Ovary (tissue), 9 donors: Measurements from ENCODE around the gene CYTIP. TPM values are rescaled to one million over a fixed set of nuclear protein-coding genes. Genes with fewer than 3 reads are reported as not detected.
"Not testable (repeated sequence)": the region's sequence is repeated elsewhere in the genome, so short reads cannot be mapped to it uniquely, and the experiment has no call there.

Experiments
- DNase-seq, 5 donors: peaks; one replicate each; pipeline ENCODE4 v3.0.0-alpha.2; 2019 to 2020
- H3K27ac ChIP-seq, 2 donors: fragments of 200-600 bp; one replicate each; pipeline versions ENCODE4 v1.5.1 to v1.8.0; 2019 to 2022
- H3K27me3 ChIP-seq: fragments of 200-600 bp; one replicate; pipeline ENCODE4 v1.8.0; 2022
- H3K36me3 ChIP-seq: fragments of 200-600 bp; sonication (generic); one replicate; pipeline ENCODE4 v1.5.1; 2019
- H3K4me1 ChIP-seq: one replicate; pipeline ENCODE4 v1.8.1; 2013; ENCODE audit warnings: mild to moderate bottlenecking, moderate library complexity; ENCODE audit not compliant: insufficient read depth
- H3K4me3 ChIP-seq: fragments of 200-600 bp; sonication (generic); one replicate; pipeline ENCODE4 v1.5.1; 2017
- H3K9me3 ChIP-seq, 2 donors: fragments of 200-600 bp in 1 of 2; sonication (generic) in 1 of 2; one replicate each; pipeline versions ENCODE4 v1.5.1 to v1.8.1; 2013 to 2019; ENCODE audit warnings: mild to moderate bottlenecking in 1 of 2, moderate library complexity in 1 of 2
- CTCF ChIP-seq, 3 donors: fragments of 450-650 bp in 2 of 3; fragments of 200-600 bp in 1 of 3; IDR thresholded peaks; one replicate each; pipeline versions ENCODE4 v1.5.1 to v1.8.0; 2016 to 2022; ENCODE audit warnings: antibody characterized with exemption in 3 of 3, mild to moderate bottlenecking in 1 of 3
- EP300 ChIP-seq: sonication (generic); formaldehyde crosslinking; IDR thresholded peaks from one replicate; pipeline ENCODE4 v1.6.1; 2017; ENCODE audit warnings: antibody characterized with exemption
- POLR2A ChIP-seq: fragments of 450-650 bp; IDR thresholded peaks from one replicate; pipeline ENCODE4 v1.6.1; 2017; ENCODE audit warnings: antibody characterized with exemption, mild to moderate bottlenecking, moderate library complexity
- WGBS, 3 donors: extraction: QIAGEN DNeasy Blood & Tissue Kit in 1 of 3; methylation state at CpG; one replicate each; pipeline versions ENCODE4 v1.1.5 to v1.1.7; 2013 to 2017; 5-methylcytosine and 5-hydroxymethylcytosine counted together
- intact Hi-C, 4 donors: fragments of 100-400 bp; cut with DNase I; formaldehyde crosslinking; loops; one replicate each; pipeline versions ENCODE4 v1.11.0 to v1.15.1; 2022 to 2023
- polyA plus RNA-seq, 2 donors: library from polyadenylated mRNA; stranded (reverse); fragments of 200-250 nt in 1 of 2; fragments of 350-450 nt in 1 of 2; fragmentation: Illumina TruSeq in 1 of 2; extraction: RNeasy Lipid Tissue Mini Kit (QIAGEN cat#74804) in 1 of 2; gene quantifications; one replicate each; pipeline ENCODE4 v1.2.3, GENCODE V29; 2013 to 2014
- total RNA-seq, 7 donors: library from RNA; depleted of rRNA in 2 of 7; stranded (reverse); fragments of >200 nt in 2 of 7; fragmentation: NEBNext Ultra II Directional in 3 of 7; extraction: Animal tissue kit (Norgen Biotek cat#: 25700) in 3 of 7; gene quantifications; one replicate each; pipeline versions ENCODE4 v1.1.0 to v1.2.4, GENCODE V29; 2016 to 2023
- donor health status: DM: no; HTN: no; CAD: no; lungs with moderate emphysema.
- donor health status: DM: no; HTN: no; CAD: no.
- donor health status: Bipolar disorder and iron deficiency.
- donor health status: DM: yes; HTN: yes; CAD: no.
- donor health status: DM: no; HTN: no; CAD: no.
- donor health status: DM: yes; HTN: yes; CAD: no.

The CYTIP gene
- total and polyA plus RNA-seq, 9 donors, result 0.66 to 6.1 (median 2.7) TPM

DNA sequence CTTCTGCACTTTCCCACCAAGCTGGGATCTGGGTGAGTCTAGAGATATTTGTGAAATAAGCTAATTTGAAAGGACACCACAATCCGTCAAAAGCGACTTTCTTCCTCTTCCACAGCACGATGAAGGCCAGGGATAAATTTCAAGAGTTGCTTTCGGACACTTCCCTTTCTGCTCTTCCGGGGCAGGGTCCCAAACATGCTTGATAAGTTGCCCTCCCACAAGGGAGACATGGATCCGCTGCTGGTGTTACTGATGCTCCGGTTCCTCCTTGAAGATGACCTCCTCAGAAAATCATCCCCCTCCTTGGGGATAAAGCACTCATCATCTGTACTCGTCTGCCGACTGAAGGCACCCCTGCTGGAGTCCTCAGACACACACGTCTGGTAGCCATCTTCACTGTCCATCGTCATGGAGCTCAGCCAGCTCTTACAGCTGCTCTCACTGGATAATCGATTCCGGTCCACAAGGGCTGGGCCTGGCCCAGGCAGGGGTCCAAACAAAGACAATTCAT, 28.2 kb downstream of the CYTIP start:
- Histone ChIP-seq H3K27ac (no peak overlapping the region), H3K4me3 (no peak overlapping the region), H3K36me3 (no peaks in the 10 kb centered on the region), H3K27me3 (no peaks in the 10 kb centered on the region), H3K9me3 (no peaks in the 10 kb centered on the region), H3K4me1 (no peaks in the 10 kb centered on the region)
- DNase-seq, result no peak
- TF ChIP-seq CTCF (IDR thresholded peaks at IDR 0.05), result no peak
- no peak for TF ChIP-seq EP300
- TF ChIP-seq POLR2A, result no peak
- intact Hi-C loops, result no loop called here
- 77 to 83% (median 80%) methylated on average over 13 of the region's 13 CpGs for WGBS, 3 donors

GRCh38 chr2:157414050-157414449, 29.8 kb downstream of the CYTIP start:
- Histone ChIP-seq H3K36me3 (no peaks in the 10 kb centered on the region), H3K27ac (no peak overlapping the region), H3K27me3 (no peaks in the 10 kb centered on the region), H3K4me3 (no peak overlapping the region), H3K9me3 (no peaks in the 10 kb centered on the region), H3K4me1 (no peaks in the 10 kb centered on the region)
- intact Hi-C loops, result no loop called here
- 86 to 94% (median 90%) methylated on average over 1 of the region's 1 CpG for WGBS, 3 donors
- no peak for DNase-seq
- TF ChIP-seq CTCF (IDR thresholded peaks at IDR 0.05) (no peak), EP300 (no peak), POLR2A (no peak)

DNA sequence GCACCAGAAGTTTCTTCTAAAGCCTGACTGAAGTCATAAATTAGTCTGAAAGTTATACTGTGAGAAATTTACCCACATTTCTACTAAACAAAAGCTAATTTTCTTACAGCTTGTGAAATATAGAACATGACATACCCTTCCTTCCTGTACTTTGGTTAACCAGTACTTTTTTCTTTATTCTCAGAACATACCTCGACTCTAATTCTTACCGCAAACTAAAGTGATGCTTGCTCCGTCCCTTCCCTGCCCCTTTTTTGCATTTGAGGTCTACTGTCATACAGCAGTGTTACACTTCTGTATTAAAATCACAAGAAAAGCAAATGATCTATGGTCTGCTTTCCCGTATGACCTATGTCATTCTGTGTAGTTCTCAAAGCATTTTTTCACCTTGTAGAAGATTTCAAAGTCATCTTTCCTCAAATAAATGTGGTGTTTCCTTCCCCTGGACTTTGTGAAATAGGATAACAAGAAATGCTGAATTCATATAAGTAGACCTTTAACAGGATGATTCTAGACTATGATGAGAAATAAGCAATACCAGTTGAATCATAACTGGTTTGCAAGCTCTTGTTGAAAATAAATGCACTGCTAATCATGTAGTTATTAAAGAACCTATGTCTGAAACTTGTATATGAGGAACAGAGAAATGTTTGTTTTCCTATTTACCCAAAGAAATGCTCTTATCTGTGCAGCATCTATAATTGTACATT, 30.4 kb downstream of the CYTIP start:
- Histone ChIP-seq H3K36me3 (no peaks in the 10 kb centered on the region), H3K27me3 (no peaks in the 10 kb centered on the region), H3K4me1 (no peaks in the 10 kb centered on the region), H3K4me3 (no peak overlapping the region), H3K9me3 (no peaks in the 10 kb centered on the region), H3K27ac (no peak overlapping the region)
- intact Hi-C loops, result no loop called here
- TF ChIP-seq POLR2A (no peak), EP300 (no peak), CTCF (IDR thresholded peaks at IDR 0.05) (no peak)
- 77 to 84% (median 83%) methylated on average over 4 of the region's 4 CpGs for WGBS, 3 donors
- DNase-seq, result no peak

GRCh38 chr2:157411624-157412336, 32.1 kb downstream of the CYTIP start:
- Histone ChIP-seq H3K36me3 (no peaks in the 10 kb centered on the region), H3K27ac (no peak overlapping the region), H3K4me3 (no peak overlapping the region), H3K27me3 (no peaks in the 10 kb centered on the region), H3K4me1 (no peaks in the 10 kb centered on the region), H3K9me3 (no peaks in the 10 kb centered on the region)
- intact Hi-C loops, result no loop called here
- WGBS, 3 donors, result 95 to 100% (median 95%) methylated on average over 3 of the region's 3 CpGs
- TF ChIP-seq POLR2A (no peak), CTCF (IDR thresholded peaks at IDR 0.05) (no peak), EP300 (no peak)
- no peak for DNase-seq

- H3K36me3 ChIP-seq, H3K4me3 ChIP-seq, H3K9me3 ChIP-seq, H3K27me3 ChIP-seq, DNase-seq, intact Hi-C loops, H3K27ac ChIP-seq, H3K4me1 ChIP-seq: not testable (repeated sequence)
Measured at GRCh38 chr2:157405398-157405797, 38.5 kb downstream of the CYTIP start.
